Liver (tissue), 9 donors: ENCODE results near the gene TEDC1. TPM values are rescaled to one million over a fixed set of nuclear protein-coding genes. Genes with fewer than 3 reads are reported as not detected.
A peak's percentile ranks its signal among the peaks of the same experiment; 100 is the strongest.

ENCODE experiments used
- DNase-seq: peaks from one replicate; pipeline ENCODE4 v3.0.0-alpha.2; 2017; ENCODE audit warnings: low spot score
- H3K27ac ChIP-seq, 2 donors: one replicate each; pipeline ENCODE4 v1.7.0; 2013; ENCODE audit warnings: inconsistent platforms in 2 of 2, low read length in 2 of 2, control low read depth in 1 of 2, low read depth in 1 of 2, mild to moderate bottlenecking in 1 of 2
- H3K27me3 ChIP-seq, 4 donors: one replicate each; pipeline versions ENCODE4 v1.6.1 to v1.7.0; 2013; ENCODE audit warnings: low read length in 3 of 4, inconsistent platforms in 1 of 4, mild to moderate bottlenecking in 1 of 4, moderate library complexity in 1 of 4; ENCODE audit not compliant: control insufficient read depth in 4 of 4, insufficient read depth in 4 of 4
- H3K36me3 ChIP-seq, 4 donors: one replicate each; pipeline versions ENCODE4 v1.6.1 to v1.7.0; 2013; ENCODE audit warnings: low read length in 3 of 4, mild to moderate bottlenecking in 3 of 4, low read depth in 1 of 4, moderate library complexity in 1 of 4; ENCODE audit not compliant: control insufficient read depth in 4 of 4, insufficient read depth in 3 of 4
- H3K4me1 ChIP-seq, 4 donors: one replicate each; pipeline versions ENCODE4 v1.6.1 to v1.7.0; 2013; ENCODE audit warnings: low read length in 3 of 4, mild to moderate bottlenecking in 3 of 4, moderate library complexity in 1 of 4; ENCODE audit not compliant: control insufficient read depth in 4 of 4, insufficient read depth in 4 of 4
- H3K4me3 ChIP-seq, 3 donors: one replicate each; pipeline versions ENCODE4 v1.6.1 to v1.7.0; 2013; ENCODE audit warnings: low read length in 3 of 3, control low read depth in 1 of 3, low read depth in 1 of 3, mild to moderate bottlenecking in 1 of 3
- H3K9ac ChIP-seq, 2 donors: one replicate each; pipeline ENCODE4 v1.7.0; 2013; ENCODE audit warnings: low read length in 2 of 2, mild to moderate bottlenecking in 2 of 2, moderate library complexity in 2 of 2, control low read depth in 1 of 2, low read depth in 1 of 2
- H3K9me3 ChIP-seq, 4 donors: one replicate each; pipeline versions ENCODE4 v1.6.1 to v1.7.0; 2013; ENCODE audit warnings: low read length in 3 of 4; ENCODE audit not compliant: control insufficient read depth in 4 of 4
- EGR1 ChIP-seq, 2 donors: IDR thresholded peaks; 2 replicates each; pipeline ENCODE4 v1.6.1; 2016 to 2018; ENCODE audit warnings: antibody characterized with exemption in 2 of 2, low read depth in 2 of 2
- FOXA1 ChIP-seq: IDR thresholded peaks from 2 replicates; pipeline ENCODE4 v1.6.1; 2016; ENCODE audit warnings: antibody characterized with exemption
- FOXA2 ChIP-seq: IDR thresholded peaks from 2 replicates; pipeline ENCODE4 v1.6.1; 2016; ENCODE audit warnings: antibody characterized with exemption
- GABPA ChIP-seq, 2 donors: IDR thresholded peaks in 1 of 2; conservative IDR thresholded peaks in 1 of 2; 2 replicates each; pipeline ENCODE4 v1.6.1; 2016; ENCODE audit warnings: antibody characterized with exemption in 2 of 2, mild to moderate bottlenecking in 1 of 2, moderate library complexity in 1 of 2
- HNF4A ChIP-seq, 2 donors: conservative IDR thresholded peaks; 2 replicates each; pipeline ENCODE4 v1.6.1; 2016; ENCODE audit warnings: antibody characterized with exemption in 2 of 2, mild to moderate bottlenecking in 2 of 2
- MAX ChIP-seq: IDR thresholded peaks from 2 replicates; pipeline ENCODE4 v1.6.1; 2016; ENCODE audit warnings: antibody characterized with exemption
- NR2F2 ChIP-seq: IDR thresholded peaks from 2 replicates; pipeline ENCODE4 v1.6.1; 2016; ENCODE audit warnings: antibody characterized with exemption
- RAD21 ChIP-seq, 2 donors: IDR thresholded peaks; 2 replicates each; pipeline ENCODE4 v1.6.1; 2016; ENCODE audit warnings: antibody characterized with exemption in 2 of 2, mild to moderate bottlenecking in 2 of 2
- REST ChIP-seq: IDR thresholded peaks from 2 replicates; pipeline ENCODE4 v1.6.1; 2016; ENCODE audit warnings: antibody characterized with exemption, mild to moderate bottlenecking
- RXRA ChIP-seq, 2 donors: IDR thresholded peaks; 2 replicates each; pipeline ENCODE4 v1.6.1; 2017 to 2018; ENCODE audit warnings: antibody characterized with exemption in 2 of 2, mild to moderate bottlenecking in 1 of 2
- SP1 ChIP-seq: IDR thresholded peaks from 2 replicates; pipeline ENCODE4 v1.6.1; 2018; ENCODE audit warnings: antibody characterized with exemption, mild to moderate bottlenecking
- YY1 ChIP-seq: IDR thresholded peaks from 2 replicates; pipeline ENCODE4 v1.6.1; 2016; ENCODE audit warnings: antibody characterized with exemption, mild to moderate bottlenecking
- WGBS: extraction: QIAGEN DNeasy Blood & Tissue Kit; methylation state at CpG from one replicate; pipeline ENCODE4 v1.1.7; 2013; 5-methylcytosine and 5-hydroxymethylcytosine counted together
- polyA plus RNA-seq, 2 donors: library from polyadenylated mRNA; stranded (reverse) in 1 of 2; unstranded in 1 of 2; fragments of 200-250 nt in 1 of 2; fragments of >200 nt in 1 of 2; fragmentation: Nextera tagmentation in 1 of 2; extraction: Ambion mirVana in 1 of 2; gene quantifications; one replicate each; pipeline versions ENCODE4 v1.2.1 to v1.2.3, GENCODE V29; 2013 to 2015
- total RNA-seq, 2 donors: library from RNA; depleted of rRNA; stranded (reverse); fragments of >200 nt; gene quantifications; one replicate each; pipeline ENCODE4 v1.2.3, GENCODE V29; 2014
- TF ChIP-seq, protein P1 (sequence below): IDR thresholded peaks from 2 replicates; pipeline ENCODE4 v1.6.1; 2016; ENCODE audit warnings: antibody characterized with exemption
- TF ChIP-seq, protein P2 (sequence below): fragments of 150-350 bp; IDR thresholded peaks from 2 replicates; pipeline ENCODE4 v1.5.1; 2017; ENCODE audit warnings: improper control_type of control experiment, low read depth, low read length; ENCODE audit not compliant: missing input control
- donor health status: healthy.
- donor health status: healthy.
- donor health status: healthy.
- donor health status: healthy.
- donor health status: healthy.

Gene TEDC1
- total and polyA plus RNA-seq, 4 donors = 0.97 to 7.5 (median 3.2) TPM

DNA sequence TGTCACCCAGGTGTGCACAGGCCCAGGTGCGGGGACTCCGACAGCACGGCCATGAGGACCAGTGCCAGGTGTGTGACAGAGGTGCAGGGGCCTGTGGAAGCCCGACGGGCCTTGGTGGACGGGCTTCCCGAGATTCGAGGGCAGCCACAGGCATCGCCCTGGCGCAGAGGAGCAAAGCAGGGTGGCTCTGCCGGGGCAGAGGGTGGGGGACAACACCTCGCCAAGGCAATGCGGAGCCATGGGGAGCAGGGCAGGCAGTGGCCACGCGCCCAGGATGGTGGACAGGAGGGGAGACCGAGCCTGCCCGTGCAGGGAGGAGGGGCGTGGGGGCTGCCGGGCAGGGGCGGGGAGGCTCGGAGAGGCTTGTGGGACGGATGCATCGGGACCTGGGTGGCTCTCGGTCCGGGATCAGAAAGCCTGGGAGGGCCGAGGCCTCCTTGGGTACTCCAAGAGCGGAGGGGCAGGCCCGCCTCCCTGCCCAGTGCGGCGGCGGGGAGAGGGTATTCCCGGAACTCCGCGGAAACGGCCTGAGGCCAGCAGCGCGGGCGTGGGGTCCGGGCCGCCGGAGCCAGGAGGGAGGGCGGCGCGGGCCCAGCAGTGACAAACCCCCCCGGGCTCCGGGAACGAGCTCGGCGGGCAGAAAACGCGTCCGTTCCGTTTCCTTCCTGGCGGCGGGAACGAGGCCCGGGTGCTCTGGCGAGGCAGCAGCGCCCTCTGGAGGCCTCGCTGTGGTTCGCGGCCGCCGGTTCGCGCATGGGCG lies 37.0 kb downstream of the TEDC1 start:
- Histone ChIP-seq H3K4me1 (peaks cover 9 to 30% (median 20%) of the 10 kb centered on the region in 4 donors), H3K4me3 (peak overlapping the region; percentile 5 to 72 (median 61)), H3K27ac (peak overlapping the region; percentile 21 to 54), H3K36me3 (peaks cover 0 to 1% (median 0%) of the 10 kb centered on the region in 4 donors), H3K9ac (no peak overlapping the region), H3K27me3 (no peaks in the 10 kb centered on the region), H3K9me3 (no peaks in the 10 kb centered on the region)
- peak; percentile 78 for DNase-seq
- 6% methylated on average over 67 of the region's 67 CpGs for WGBS
- TF ChIP-seq EGR1 (IDR thresholded peaks at IDR 0.05; ENCODE audit: low read depth in 2 of 2) (no peak), NR2F2 (no peak), SP1 (no peak), GABPA (IDR thresholded peaks at IDR 0.05 in 1 of 2, conservative IDR thresholded peaks at IDR 0.05 in 1 of 2) (peak in 1 of 2 donors; percentile 23), RXRA (IDR thresholded peaks at IDR 0.05) (no peak), RAD21 (IDR thresholded peaks at IDR 0.05) (peak; percentile 78 to 82), REST (no peak), FOXA1 (no peak), HNF4A (conservative IDR thresholded peaks at IDR 0.05) (no peak), FOXA2 (no peak)
- TF ChIP-seq, protein P1, sequence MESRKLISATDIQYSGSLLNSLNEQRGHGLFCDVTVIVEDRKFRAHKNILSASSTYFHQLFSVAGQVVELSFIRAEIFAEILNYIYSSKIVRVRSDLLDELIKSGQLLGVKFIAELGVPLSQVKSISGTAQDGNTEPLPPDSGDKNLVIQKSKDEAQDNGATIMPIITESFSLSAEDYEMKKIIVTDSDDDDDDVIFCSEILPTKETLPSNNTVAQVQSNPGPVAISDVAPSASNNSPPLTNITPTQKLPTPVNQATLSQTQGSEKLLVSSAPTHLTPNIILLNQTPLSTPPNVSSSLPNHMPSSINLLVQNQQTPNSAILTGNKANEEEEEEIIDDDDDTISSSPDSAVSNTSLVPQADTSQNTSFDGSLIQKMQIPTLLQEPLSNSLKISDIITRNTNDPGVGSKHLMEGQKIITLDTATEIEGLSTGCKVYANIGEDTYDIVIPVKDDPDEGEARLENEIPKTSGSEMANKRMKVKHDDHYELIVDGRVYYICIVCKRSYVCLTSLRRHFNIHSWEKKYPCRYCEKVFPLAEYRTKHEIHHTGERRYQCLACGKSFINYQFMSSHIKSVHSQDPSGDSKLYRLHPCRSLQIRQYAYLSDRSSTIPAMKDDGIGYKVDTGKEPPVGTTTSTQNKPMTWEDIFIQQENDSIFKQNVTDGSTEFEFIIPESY = no peak
- TF ChIP-seq, protein P2, sequence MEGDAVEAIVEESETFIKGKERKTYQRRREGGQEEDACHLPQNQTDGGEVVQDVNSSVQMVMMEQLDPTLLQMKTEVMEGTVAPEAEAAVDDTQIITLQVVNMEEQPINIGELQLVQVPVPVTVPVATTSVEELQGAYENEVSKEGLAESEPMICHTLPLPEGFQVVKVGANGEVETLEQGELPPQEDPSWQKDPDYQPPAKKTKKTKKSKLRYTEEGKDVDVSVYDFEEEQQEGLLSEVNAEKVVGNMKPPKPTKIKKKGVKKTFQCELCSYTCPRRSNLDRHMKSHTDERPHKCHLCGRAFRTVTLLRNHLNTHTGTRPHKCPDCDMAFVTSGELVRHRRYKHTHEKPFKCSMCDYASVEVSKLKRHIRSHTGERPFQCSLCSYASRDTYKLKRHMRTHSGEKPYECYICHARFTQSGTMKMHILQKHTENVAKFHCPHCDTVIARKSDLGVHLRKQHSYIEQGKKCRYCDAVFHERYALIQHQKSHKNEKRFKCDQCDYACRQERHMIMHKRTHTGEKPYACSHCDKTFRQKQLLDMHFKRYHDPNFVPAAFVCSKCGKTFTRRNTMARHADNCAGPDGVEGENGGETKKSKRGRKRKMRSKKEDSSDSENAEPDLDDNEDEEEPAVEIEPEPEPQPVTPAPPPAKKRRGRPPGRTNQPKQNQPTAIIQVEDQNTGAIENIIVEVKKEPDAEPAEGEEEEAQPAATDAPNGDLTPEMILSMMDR = peak; percentile 78

- H3K4me3 ChIP-seq = peak overlapping the region in 1 of 3 donors; percentile 72
- TF ChIP-seq HNF4A (conservative IDR thresholded peaks at IDR 0.05) = no peak
- TF ChIP-seq, protein P2 = no peak
- TF ChIP-seq MAX = no peak
- TF ChIP-seq NR2F2 = no peak
- TF ChIP-seq, protein P1 = no peak
- no peak for TF ChIP-seq EGR1 (IDR thresholded peaks at IDR 0.05; ENCODE audit: low read depth in 2 of 2)
- TF ChIP-seq SP1 = no peak
- no peak for TF ChIP-seq FOXA2
- no peak for TF ChIP-seq YY1
- no peak for TF ChIP-seq RXRA (IDR thresholded peaks at IDR 0.05)
- TF ChIP-seq FOXA1 = no peak
- TF ChIP-seq RAD21 (IDR thresholded peaks at IDR 0.05) = no peak
- DNase-seq = no peak
- 27% methylated on average over 89 of the region's 89 CpGs for WGBS
- H3K9ac ChIP-seq = no peak overlapping the region
- peaks cover 9 to 30% (median 20%) of the 10 kb centered on the region in 4 donors for H3K4me1 ChIP-seq
- no peak overlapping the region for H3K27ac ChIP-seq
- H3K9me3 ChIP-seq = no peaks in the 10 kb centered on the region
- H3K27me3 ChIP-seq = no peaks in the 10 kb centered on the region
- peaks cover 0 to 1% (median 0%) of the 10 kb centered on the region in 4 donors for H3K36me3 ChIP-seq
Measured at GRCh38 chr14:105528586-105529318, 37.7 kb downstream of the TEDC1 start.
